OCI-LY1 (cell line): ENCODE results near the gene CYFIP1.

ENCODE experiments used
- H2AFZ ChIP-seq: fragments of 200-600 bp; sonication (generic), shearing (Covaris generic); 2 replicates; pipeline ENCODE4 v1.6.0; 2014; ENCODE audit warnings: antibody characterized with exemption, mild to moderate bottlenecking, low read length
- H3F3A ChIP-seq: fragments of 200-600 bp; sonication (generic), shearing (Covaris generic); 2 replicates; pipeline ENCODE4 v1.6.0; 2014; ENCODE audit warnings: mild to moderate bottlenecking, antibody characterized with exemption, low read length, moderate library complexity; ENCODE audit not compliant: insufficient read depth
- H3K27ac ChIP-seq: fragments of 200-600 bp; sonication (generic); 2 replicates; pipeline ENCODE4 v1.5.1; 2014; ENCODE audit warnings: low read length, mixed run types, mild to moderate bottlenecking, low read depth; ENCODE audit not compliant: poor library complexity, severe bottlenecking
- H3K27me3 ChIP-seq: fragments of 200-600 bp; sonication (generic); 2 replicates; pipeline ENCODE4 v1.6.0; 2014; ENCODE audit warnings: antibody characterized with exemption, mild to moderate bottlenecking, low read length, moderate library complexity; ENCODE audit not compliant: insufficient read depth
- H3K36me3 ChIP-seq: fragments of 200-600 bp; sonication (generic); 2 replicates; pipeline ENCODE4 v1.6.1; 2014; ENCODE audit warnings: mild to moderate bottlenecking, antibody characterized with exemption, low read length, moderate library complexity, mixed read lengths; ENCODE audit not compliant: insufficient read depth
- H3K4me1 ChIP-seq: fragments of 200-600 bp; sonication (generic); 2 replicates; pipeline ENCODE4 v1.5.1; 2014; ENCODE audit warnings: mild to moderate bottlenecking, low read length, moderate library complexity; ENCODE audit not compliant: insufficient read depth, severe bottlenecking
- H3K4me2 ChIP-seq: fragments of 200-600 bp; sonication (generic), shearing (Covaris generic); 2 replicates; pipeline ENCODE4 v1.6.1; 2014; ENCODE audit warnings: low read length
- H3K4me3 ChIP-seq: fragments of 200-600 bp; sonication (generic); 2 replicates; pipeline ENCODE4 v1.5.1; 2014; ENCODE audit warnings: low read length, low read depth, mild to moderate bottlenecking, mixed read lengths; ENCODE audit not compliant: poor library complexity, severe bottlenecking
- H3K79me2 ChIP-seq: fragments of 200-600 bp; shearing (Covaris generic); 2 replicates; pipeline ENCODE4 v1.6.1; 2016; ENCODE audit warnings: mixed run types, low read length, mixed read lengths; ENCODE audit not compliant: insufficient read depth
- H3K9ac ChIP-seq: fragments of 200-600 bp; sonication (generic), shearing (Covaris generic); 2 replicates; pipeline ENCODE4 v1.6.1; 2014; ENCODE audit warnings: mild to moderate bottlenecking, low read length, mixed read lengths
- H3K9me2 ChIP-seq: fragments of 200-600 bp; sonication (generic), shearing (Covaris generic); 2 replicates; pipeline ENCODE4 v1.6.1; 2014; ENCODE audit warnings: low read depth, mild to moderate bottlenecking, low read length, mixed read lengths
- H3K9me3 ChIP-seq: fragments of 200-600 bp; shearing (Covaris generic); 2 replicates; pipeline ENCODE4 v1.6.1; 2014; ENCODE audit warnings: low read length, mixed read lengths
- H4K20me1 ChIP-seq: fragments of 200-600 bp; sonication (generic), shearing (Covaris generic); 2 replicates; pipeline ENCODE4 v1.6.0; 2016; ENCODE audit warnings: mild to moderate bottlenecking, low read length; ENCODE audit not compliant: insufficient read depth
- CTCF ChIP-seq: fragments of 200-600 bp; sonication (generic), shearing (Covaris generic); IDR thresholded peaks from 2 replicates; pipeline ENCODE4 v1.5.1; 2017; ENCODE audit warnings: mild to moderate bottlenecking, antibody characterized with exemption, low read length, moderate library complexity, mixed read lengths
- EZH2 ChIP-seq: fragments of 200-600 bp; sonication (generic), shearing (Covaris generic); IDR thresholded peaks from 2 replicates; pipeline ENCODE4 v1.8.0; 2017; ENCODE audit warnings: borderline replicate concordance, mixed run types, mild to moderate bottlenecking, antibody characterized with exemption, low read length, moderate library complexity, mixed read lengths

CYFIP1 gene

GRCh38 chr15:22881739-22882440, 98.3 kb downstream of the CYFIP1 start:
- H2AFZ ChIP-seq, result no peak overlapping the region
- H3K4me1 ChIP-seq, result no peaks in the 10 kb centered on the region
- H3K9ac ChIP-seq, result no peak overlapping the region
- H3F3A ChIP-seq, result no peaks in the 10 kb centered on the region
- H3K4me2 ChIP-seq, result no peak overlapping the region
- no peaks in the 10 kb centered on the region for H3K79me2 ChIP-seq
- H3K9me2 ChIP-seq, result no peaks in the 10 kb centered on the region
- no peaks in the 10 kb centered on the region for H3K27me3 ChIP-seq
- H4K20me1 ChIP-seq, result no peaks in the 10 kb centered on the region
- no peak overlapping the region for H3K4me3 ChIP-seq
- no peaks in the 10 kb centered on the region; the same call in 1 of the 2 replicates for H3K36me3 ChIP-seq
- no peaks in the 10 kb centered on the region for H3K9me3 ChIP-seq
- TF ChIP-seq EZH2 (no peak), CTCF (no peak)
- no peak overlapping the region for H3K27ac ChIP-seq

GRCh38 chr15:22880981-22881738, 99.0 kb downstream of the CYFIP1 start:
- Histone ChIP-seq H3K4me3 (no peak overlapping the region), H3K9me3 (no peaks in the 10 kb centered on the region), H3K27me3 (no peaks in the 10 kb centered on the region), H3K79me2 (no peaks in the 10 kb centered on the region), H3K4me2 (no peak overlapping the region), H2AFZ (no peak overlapping the region), H3K27ac (no peak overlapping the region), H3K9me2 (no peaks in the 10 kb centered on the region), H3F3A (no peaks in the 10 kb centered on the region), H3K9ac (no peak overlapping the region), H4K20me1 (no peaks in the 10 kb centered on the region), H3K36me3 (no peaks in the 10 kb centered on the region; the same call in 1 of the 2 replicates), H3K4me1 (no peaks in the 10 kb centered on the region)
- TF ChIP-seq EZH2 (no peak), CTCF (no peak)

GRCh38 chr15:22880068-22880980, 99.8 kb downstream of the CYFIP1 start:
- Histone ChIP-seq H3K4me2 (no peak overlapping the region), H3F3A (no peaks in the 10 kb centered on the region), H3K79me2 (no peaks in the 10 kb centered on the region), H2AFZ (no peak overlapping the region), H3K9ac (no peak overlapping the region), H3K9me3 (no peaks in the 10 kb centered on the region), H3K4me1 (no peaks in the 10 kb centered on the region), H3K4me3 (no peak overlapping the region), H3K27ac (no peak overlapping the region), H4K20me1 (no peaks in the 10 kb centered on the region), H3K9me2 (no peaks in the 10 kb centered on the region), H3K27me3 (no peaks in the 10 kb centered on the region), H3K36me3 (no peaks in the 10 kb centered on the region; the same call in 1 of the 2 replicates)
- no peak for TF ChIP-seq CTCF
- TF ChIP-seq EZH2, result no peak
